ENCODE results near the gene MICOS13. TPM values are rescaled to one million over a fixed set of nuclear protein-coding genes. Genes with fewer than 3 reads are reported as not detected.

Gene MICOS13
- total and polyA plus RNA-seq, 10 of the 15 experiments (the other 5 are each of a cell fraction or from before 2014, with no cell fraction given), result 9.4 to 211 (median 51.3) TPM

- BruUV-seq (replicated peaks), result no TSS peak
- ChIA-PET CTCF (interaction anchor here (1.1 to 2.7 kb wide), 2 partner anchors 10 to 12 kb away, joined by 5 to 12 read pairs; partner anchors contain the start of gene RPL36), SMC1A (ENCODE audit: uncharacterized antibody, unreplicated experiment) (no interaction called here), RAD21 (ENCODE audit: unreplicated experiment) (no interaction called here), POLR2A (no interaction called here)
- Histone ChIP-seq H4K20me1 (ENCODE audit: control insufficient read depth, insufficient read depth) (no peaks in the 10 kb centered on the region), H3K27me3 (replicated peaks in 1 of 2; ENCODE audit: control insufficient read depth in 2 of 2, insufficient read depth in 2 of 2, low read length in 1 of 2) (no peaks in the 10 kb centered on the region), H3K27ac (ENCODE audit: control insufficient read depth, insufficient read depth) (no peak overlapping the region), H3K9me3 (replicated peaks; ENCODE audit: control insufficient read depth, insufficient read depth, low read length) (no peaks in the 10 kb centered on the region), H3K4me3 (no peak overlapping the region), H3K4me2 (ENCODE audit: control insufficient read depth, insufficient read depth) (no peak overlapping the region), H3K36me3 (ENCODE audit: control insufficient read depth in 2 of 2, insufficient read depth in 2 of 2, low read length in 1 of 2) (peaks cover 2% of the 10 kb centered on the region in 2 experiments; a peak in 2 of 4 replicates), H3K9ac (ENCODE audit: control insufficient read depth, insufficient read depth, low read length) (no peak overlapping the region), H2AFZ (ENCODE audit: control insufficient read depth, low read depth, low read length) (no peak overlapping the region), H3K4me1 (ENCODE audit: control insufficient read depth, insufficient read depth, low read length) (peaks cover 5% of the 10 kb centered on the region; the same call in 1 of the 2 replicates), H3K79me2 (ENCODE audit: control insufficient read depth, insufficient read depth, low read length) (peaks cover 12% of the 10 kb centered on the region)
- FAIRE-seq, result no peak
- ATAC-seq, result no peak
- WGBS (ENCODE audit: insufficient coverage, insufficient replicate concordance, low lambda C conversion rate, missing lambda C conversion rate), result 98% methylated on average over 10 of the region's 10 CpGs
- TF ChIP-seq TBL1XR1 (IDR thresholded peaks at IDR 0.05; ENCODE audit: low read depth, low read length), result no peak
- TF ChIP-seq SREBF2 (IDR thresholded peaks at IDR 0.05; ENCODE audit: low read length), result no peak
- no peak for TF ChIP-seq RELA (IDR thresholded peaks at IDR 0.05; ENCODE audit: borderline replicate concordance, partially characterized antibody)
- no peak for TF ChIP-seq ZZZ3 (IDR thresholded peaks at IDR 0.05; ENCODE audit: control insufficient read depth, insufficient read length, low read depth)
- no peak for TF ChIP-seq CBX3 (IDR thresholded peaks at IDR 0.05; ENCODE audit: borderline replicate concordance, low read depth)
- no peak for TF ChIP-seq BACH1 (IDR thresholded peaks at IDR 0.05; ENCODE audit: borderline replicate concordance)
- TF ChIP-seq MYB (IDR thresholded peaks at IDR 0.05; ENCODE audit: borderline replicate concordance, low read depth, low read length), result no peak
- no peak for TF ChIP-seq KDM1A (IDR thresholded peaks at IDR 0.05; ENCODE audit: borderline replicate concordance)
- no peak for TF ChIP-seq TCF3 (IDR thresholded peaks at IDR 0.05; ENCODE audit: borderline replicate concordance, insufficient read depth, low read depth, low read length)
- no peak for TF ChIP-seq ZNF687 (IDR thresholded peaks at IDR 0.05)
- no peak for TF ChIP-seq SRF (IDR thresholded peaks at IDR 0.05; ENCODE audit: low read depth in 2 of 2, low read length in 2 of 2)
- TF ChIP-seq POU2F2 (IDR thresholded peaks at IDR 0.05; ENCODE audit: borderline replicate concordance, low read depth, low read length), result no peak
- TF ChIP-seq REST (IDR thresholded peaks at IDR 0.05; ENCODE audit: low read depth, low read length), result no peak
- no peak for TF ChIP-seq RBBP5 (conservative IDR thresholded peaks at IDR 0.05)
- no peak for TF ChIP-seq CBFB (IDR thresholded peaks at IDR 0.05; ENCODE audit: low read depth)
- TF ChIP-seq ETV6 (conservative IDR thresholded peaks at IDR 0.05 in 1 of 2, IDR thresholded peaks at IDR 0.05 in 1 of 2; ENCODE audit: borderline replicate concordance in 1 of 2, low read depth in 1 of 2), result no peak
- no peak for TF ChIP-seq IRF5 (IDR thresholded peaks at IDR 0.05; ENCODE audit: borderline replicate concordance)
- intact Hi-C loops (cut with micrococcal nuclease; ENCODE audit: unreplicated experiment) (no loop called here), in situ Hi-C loops (cut with MboI) (no loop called here)
- DNase-seq (ENCODE audit: low read depth, low spot score), result no peak
Observed at GRCh38 chr19:5677136-5677535, 3.2 kb downstream of the MICOS13 start.

All from GM12878 (cell line).